ENCODE results near the gene CD300LG. TPM values are rescaled to one million over a fixed set of nuclear protein-coding genes. Genes with fewer than 3 reads are reported as not detected.

The CD300LG gene
- total RNA-seq, 1 experiment from 2014 or later, result not detected

- H3K4me1 ChIP-seq (replicated peaks; ENCODE audit: insufficient read depth), result no peaks in the 10 kb centered on the region
- H3K4me2 ChIP-seq, result no peak overlapping the region
- no peak for TF ChIP-seq EZH2 (IDR thresholded peaks at IDR 0.05; ENCODE audit: low read depth)
- TF ChIP-seq, protein P1, sequence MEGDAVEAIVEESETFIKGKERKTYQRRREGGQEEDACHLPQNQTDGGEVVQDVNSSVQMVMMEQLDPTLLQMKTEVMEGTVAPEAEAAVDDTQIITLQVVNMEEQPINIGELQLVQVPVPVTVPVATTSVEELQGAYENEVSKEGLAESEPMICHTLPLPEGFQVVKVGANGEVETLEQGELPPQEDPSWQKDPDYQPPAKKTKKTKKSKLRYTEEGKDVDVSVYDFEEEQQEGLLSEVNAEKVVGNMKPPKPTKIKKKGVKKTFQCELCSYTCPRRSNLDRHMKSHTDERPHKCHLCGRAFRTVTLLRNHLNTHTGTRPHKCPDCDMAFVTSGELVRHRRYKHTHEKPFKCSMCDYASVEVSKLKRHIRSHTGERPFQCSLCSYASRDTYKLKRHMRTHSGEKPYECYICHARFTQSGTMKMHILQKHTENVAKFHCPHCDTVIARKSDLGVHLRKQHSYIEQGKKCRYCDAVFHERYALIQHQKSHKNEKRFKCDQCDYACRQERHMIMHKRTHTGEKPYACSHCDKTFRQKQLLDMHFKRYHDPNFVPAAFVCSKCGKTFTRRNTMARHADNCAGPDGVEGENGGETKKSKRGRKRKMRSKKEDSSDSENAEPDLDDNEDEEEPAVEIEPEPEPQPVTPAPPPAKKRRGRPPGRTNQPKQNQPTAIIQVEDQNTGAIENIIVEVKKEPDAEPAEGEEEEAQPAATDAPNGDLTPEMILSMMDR (conservative IDR thresholded peaks at IDR 0.05), result no peak
- CTCF ChIA-PET, result interaction anchor here (0.6 kb wide), 1 partner anchor 100 kb away, joined by 3 read pairs; no protein-coding TSS in a partner anchor
- POLR2A ChIA-PET (ENCODE audit: unreplicated experiment), result no interaction called here
- no peak for DNase-seq
- H2AFZ ChIP-seq, result no peak overlapping the region
- intact Hi-C loops (cut with micrococcal nuclease; ENCODE audit: unreplicated experiment), result no loop called here
- H3K79me2 ChIP-seq (ENCODE audit: low read depth), result no peaks in the 10 kb centered on the region
- no peak overlapping the region for H3K4me3 ChIP-seq
- no peaks in the 10 kb centered on the region for H3K36me3 ChIP-seq (ENCODE audit: low read depth)
- no peaks in the 10 kb centered on the region for H3K9me2 ChIP-seq (ENCODE audit: insufficient read depth)
- BruUV-seq (replicated peaks), result no TSS peak
- no peaks in the 10 kb centered on the region for H4K20me1 ChIP-seq (ENCODE audit: insufficient read depth)
- H3K27ac ChIP-seq, result no peak overlapping the region
- no peaks in the 10 kb centered on the region for H3K9me3 ChIP-seq (ENCODE audit: insufficient read depth, low read depth)
- no peaks in the 10 kb centered on the region; the same call in 1 of the 2 replicates for H3F3A ChIP-seq (ENCODE audit: insufficient read depth, low read depth)
- no peaks in the 10 kb centered on the region for H3K27me3 ChIP-seq (ENCODE audit: insufficient read depth, low read depth)
Measured at GRCh38 chr17:43825567-43825966, 21.4 kb upstream of the CD300LG start.

DNA sequence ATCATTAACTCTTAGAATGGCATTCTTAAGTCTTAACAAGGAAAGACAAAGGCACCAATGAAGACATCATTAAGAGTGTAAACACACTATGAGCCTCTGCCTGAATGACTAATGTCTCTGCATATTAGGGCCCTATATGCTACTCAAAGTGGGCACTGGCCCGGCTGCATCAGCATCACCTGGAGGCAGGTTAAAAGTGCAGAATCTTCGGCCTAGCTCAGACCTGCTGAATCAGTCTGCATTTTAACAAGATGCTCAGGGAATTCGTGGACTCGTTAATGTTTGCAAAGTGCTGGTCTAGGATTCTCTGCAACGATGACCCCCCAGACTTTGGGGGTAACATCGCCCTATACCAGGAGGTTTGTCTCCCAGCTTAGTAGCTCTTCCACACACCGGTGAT lies 20.8 kb upstream of the CD300LG start:
- intact Hi-C loops (cut with micrococcal nuclease; ENCODE audit: unreplicated experiment), result no loop called here
- ChIA-PET CTCF (interaction anchor here (0.5 to 0.6 kb wide), 2 partner anchors 100 to 164 kb away, joined by 3 read pairs; no protein-coding TSS in a partner anchor), POLR2A (ENCODE audit: unreplicated experiment) (no interaction called here)
- no peaks in the 10 kb centered on the region for H4K20me1 ChIP-seq (ENCODE audit: insufficient read depth)
- H3K36me3 ChIP-seq (ENCODE audit: low read depth), result peaks cover 6% of the 10 kb centered on the region; the same call in 1 of the 2 replicates
- no peak overlapping the region for H2AFZ ChIP-seq
- no peak for DNase-seq
- TF ChIP-seq, protein P1 (conservative IDR thresholded peaks at IDR 0.05), result no peak
- no peak for TF ChIP-seq EZH2 (IDR thresholded peaks at IDR 0.05; ENCODE audit: low read depth)
- H3K79me2 ChIP-seq (ENCODE audit: low read depth), result no peaks in the 10 kb centered on the region
- no peaks in the 10 kb centered on the region for H3K4me1 ChIP-seq (replicated peaks; ENCODE audit: insufficient read depth)
- no peaks in the 10 kb centered on the region for H3K9me3 ChIP-seq (ENCODE audit: insufficient read depth, low read depth)
- H3K4me3 ChIP-seq, result no peak overlapping the region
- H3K4me2 ChIP-seq, result no peak overlapping the region
- no peak overlapping the region for H3K27ac ChIP-seq
- H3K9me2 ChIP-seq (ENCODE audit: insufficient read depth), result no peaks in the 10 kb centered on the region
- no TSS peak for BruUV-seq (replicated peaks)
- H3F3A ChIP-seq (ENCODE audit: insufficient read depth, low read depth), result no peaks in the 10 kb centered on the region; the same call in 1 of the 2 replicates
- no peaks in the 10 kb centered on the region for H3K27me3 ChIP-seq (ENCODE audit: insufficient read depth, low read depth)

DNA sequence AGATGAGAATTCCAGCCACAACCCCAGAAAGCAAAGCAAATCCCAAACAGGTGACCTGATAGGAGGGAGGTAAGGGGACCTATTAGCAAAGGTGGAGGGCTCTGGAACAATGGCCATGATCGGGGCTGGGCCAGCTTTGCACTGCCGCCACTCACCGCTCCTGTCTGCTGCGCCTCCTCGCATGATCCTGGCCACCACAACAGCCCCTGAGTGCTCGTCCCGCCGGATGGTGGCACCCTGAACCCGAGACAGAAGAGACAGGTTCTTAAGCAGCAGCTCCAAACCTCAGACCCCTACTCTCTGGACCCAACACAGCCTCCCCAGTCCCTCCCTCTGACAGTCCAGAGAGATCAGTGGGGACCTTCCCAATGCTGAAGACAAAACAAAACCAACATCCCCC lies 19.4 kb upstream of the CD300LG start:
- no peak for DNase-seq
- H4K20me1 ChIP-seq (ENCODE audit: insufficient read depth), result no peaks in the 10 kb centered on the region
- H3K27ac ChIP-seq, result no peak overlapping the region
- H3F3A ChIP-seq (ENCODE audit: insufficient read depth, low read depth), result no peaks in the 10 kb centered on the region
- H3K4me3 ChIP-seq, result no peak overlapping the region
- H3K4me2 ChIP-seq, result no peak overlapping the region
- no TSS peak for BruUV-seq (replicated peaks)
- POLR2A ChIA-PET (ENCODE audit: unreplicated experiment), result no interaction called here
- no peaks in the 10 kb centered on the region for H3K9me2 ChIP-seq (ENCODE audit: insufficient read depth)
- TF ChIP-seq, protein P1 (conservative IDR thresholded peaks at IDR 0.05), result no peak
- TF ChIP-seq EZH2 (IDR thresholded peaks at IDR 0.05; ENCODE audit: low read depth), result no peak
- intact Hi-C loops (cut with micrococcal nuclease; ENCODE audit: unreplicated experiment), result no loop called here
- H3K4me1 ChIP-seq (replicated peaks; ENCODE audit: insufficient read depth), result peaks cover 10% of the 10 kb centered on the region
- no peaks in the 10 kb centered on the region for H3K9me3 ChIP-seq (ENCODE audit: insufficient read depth, low read depth)
- H3K79me2 ChIP-seq (ENCODE audit: low read depth), result peaks cover 8% of the 10 kb centered on the region; the same call in 1 of the 2 replicates
- H3K27me3 ChIP-seq (ENCODE audit: insufficient read depth, low read depth), result no peaks in the 10 kb centered on the region
- CTCF ChIA-PET, result no interaction called here
- no peak overlapping the region for H2AFZ ChIP-seq
- peaks cover 7% of the 10 kb centered on the region; the same call in 1 of the 2 replicates for H3K36me3 ChIP-seq (ENCODE audit: low read depth)
